Measurements from ENCODE around the gene BMPR1B.
A peak's percentile ranks its signal among the peaks of the same experiment; 100 is the strongest.

BMPR1B gene

GRCh38 chr4:95061801-95062200, 304.0 kb downstream of the BMPR1B start:
- TF ChIP-seq TAF1 (IDR thresholded peaks at IDR 0.05; ENCODE audit: borderline replicate concordance, insufficient read depth, low read length) (0 out of 2 replicates have a peak, but pooled peaks have one; percentile 5), POLR2AphosphoS5 (IDR thresholded peaks at IDR 0.05; ENCODE audit: low read depth, low read length) (0 out of 2 replicates have a peak, but pooled peaks have one; percentile 23)

GRCh38 chr4:95066050-95066449, 308.3 kb downstream of the BMPR1B start:
- TF ChIP-seq REST (IDR thresholded peaks at IDR 0.05; ENCODE audit: insufficient read depth in 1 of 2, low read depth in 2 of 2, low read length in 2 of 2) (no peak), SIN3A (IDR thresholded peaks at IDR 0.05; ENCODE audit: borderline replicate concordance, insufficient read depth, low read length) (no peak), FOXP2 (optimal IDR thresholded peaks at IDR 0.05; ENCODE audit: borderline replicate concordance, extremely low read depth, extremely low read length, insufficient read depth) (no peak), POLR2AphosphoS5 (IDR thresholded peaks at IDR 0.05; ENCODE audit: low read depth, low read length) (no peak), TAF1 (IDR thresholded peaks at IDR 0.05; ENCODE audit: borderline replicate concordance, insufficient read depth, low read length) (no peak)

- no peak for TF ChIP-seq TAF1 (IDR thresholded peaks at IDR 0.05; ENCODE audit: borderline replicate concordance, insufficient read depth, low read length)
- no peak for TF ChIP-seq SIN3A (IDR thresholded peaks at IDR 0.05; ENCODE audit: borderline replicate concordance, insufficient read depth, low read length)
- no peak for TF ChIP-seq FOXP2 (optimal IDR thresholded peaks at IDR 0.05; ENCODE audit: borderline replicate concordance, extremely low read depth, extremely low read length, insufficient read depth)
- no peak for TF ChIP-seq REST (IDR thresholded peaks at IDR 0.05; ENCODE audit: insufficient read depth in 1 of 2, low read depth in 2 of 2, low read length in 2 of 2)
- TF ChIP-seq POLR2AphosphoS5 (IDR thresholded peaks at IDR 0.05; ENCODE audit: low read depth, low read length), result no peak
Measured at GRCh38 chr4:95068401-95068800, 310.6 kb downstream of the BMPR1B start.

- TF ChIP-seq TAF1 (IDR thresholded peaks at IDR 0.05; ENCODE audit: borderline replicate concordance, insufficient read depth, low read length) (no peak), SIN3A (IDR thresholded peaks at IDR 0.05; ENCODE audit: borderline replicate concordance, insufficient read depth, low read length) (no peak), REST (IDR thresholded peaks at IDR 0.05; ENCODE audit: insufficient read depth in 1 of 2, low read depth in 2 of 2, low read length in 2 of 2) (no peak), POLR2AphosphoS5 (IDR thresholded peaks at IDR 0.05; ENCODE audit: low read depth, low read length) (no peak), FOXP2 (optimal IDR thresholded peaks at IDR 0.05; ENCODE audit: borderline replicate concordance, extremely low read depth, extremely low read length, insufficient read depth) (no peak)
Measured at GRCh38 chr4:95068818-95069478, 311.2 kb downstream of the BMPR1B start.

GRCh38 chr4:95071851-95072250, 314.1 kb downstream of the BMPR1B start:
- no peak for TF ChIP-seq REST (IDR thresholded peaks at IDR 0.05; ENCODE audit: insufficient read depth in 1 of 2, low read depth in 2 of 2, low read length in 2 of 2)
- TF ChIP-seq POLR2AphosphoS5 (IDR thresholded peaks at IDR 0.05; ENCODE audit: low read depth, low read length), result no peak
- TF ChIP-seq FOXP2 (optimal IDR thresholded peaks at IDR 0.05; ENCODE audit: borderline replicate concordance, extremely low read depth, extremely low read length, insufficient read depth), result no peak
- no peak for TF ChIP-seq SIN3A (IDR thresholded peaks at IDR 0.05; ENCODE audit: borderline replicate concordance, insufficient read depth, low read length)
- no peak for TF ChIP-seq TAF1 (IDR thresholded peaks at IDR 0.05; ENCODE audit: borderline replicate concordance, insufficient read depth, low read length)

All from PFSK-1 (cell line).